GM12872 (cell line): ENCODE results near the gene RSF1.

Experiments used
- TF ChIP-seq, protein P1 (sequence below): IDR thresholded peaks from 3 replicates; pipeline ENCODE4 v1.5.1; 2011; ENCODE audit warnings: low read depth, mild to moderate bottlenecking, low read length, moderate library complexity; ENCODE audit not compliant: insufficient read depth

RSF1 gene, protein sequence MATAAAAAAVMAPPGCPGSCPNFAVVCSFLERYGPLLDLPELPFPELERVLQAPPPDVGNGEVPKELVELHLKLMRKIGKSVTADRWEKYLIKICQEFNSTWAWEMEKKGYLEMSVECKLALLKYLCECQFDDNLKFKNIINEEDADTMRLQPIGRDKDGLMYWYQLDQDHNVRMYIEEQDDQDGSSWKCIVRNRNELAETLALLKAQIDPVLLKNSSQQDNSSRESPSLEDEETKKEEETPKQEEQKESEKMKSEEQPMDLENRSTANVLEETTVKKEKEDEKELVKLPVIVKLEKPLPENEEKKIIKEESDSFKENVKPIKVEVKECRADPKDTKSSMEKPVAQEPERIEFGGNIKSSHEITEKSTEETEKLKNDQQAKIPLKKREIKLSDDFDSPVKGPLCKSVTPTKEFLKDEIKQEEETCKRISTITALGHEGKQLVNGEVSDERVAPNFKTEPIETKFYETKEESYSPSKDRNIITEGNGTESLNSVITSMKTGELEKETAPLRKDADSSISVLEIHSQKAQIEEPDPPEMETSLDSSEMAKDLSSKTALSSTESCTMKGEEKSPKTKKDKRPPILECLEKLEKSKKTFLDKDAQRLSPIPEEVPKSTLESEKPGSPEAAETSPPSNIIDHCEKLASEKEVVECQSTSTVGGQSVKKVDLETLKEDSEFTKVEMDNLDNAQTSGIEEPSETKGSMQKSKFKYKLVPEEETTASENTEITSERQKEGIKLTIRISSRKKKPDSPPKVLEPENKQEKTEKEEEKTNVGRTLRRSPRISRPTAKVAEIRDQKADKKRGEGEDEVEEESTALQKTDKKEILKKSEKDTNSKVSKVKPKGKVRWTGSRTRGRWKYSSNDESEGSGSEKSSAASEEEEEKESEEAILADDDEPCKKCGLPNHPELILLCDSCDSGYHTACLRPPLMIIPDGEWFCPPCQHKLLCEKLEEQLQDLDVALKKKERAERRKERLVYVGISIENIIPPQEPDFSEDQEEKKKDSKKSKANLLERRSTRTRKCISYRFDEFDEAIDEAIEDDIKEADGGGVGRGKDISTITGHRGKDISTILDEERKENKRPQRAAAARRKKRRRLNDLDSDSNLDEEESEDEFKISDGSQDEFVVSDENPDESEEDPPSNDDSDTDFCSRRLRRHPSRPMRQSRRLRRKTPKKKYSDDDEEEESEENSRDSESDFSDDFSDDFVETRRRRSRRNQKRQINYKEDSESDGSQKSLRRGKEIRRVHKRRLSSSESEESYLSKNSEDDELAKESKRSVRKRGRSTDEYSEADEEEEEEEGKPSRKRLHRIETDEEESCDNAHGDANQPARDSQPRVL (N-terminal part only)

DNA sequence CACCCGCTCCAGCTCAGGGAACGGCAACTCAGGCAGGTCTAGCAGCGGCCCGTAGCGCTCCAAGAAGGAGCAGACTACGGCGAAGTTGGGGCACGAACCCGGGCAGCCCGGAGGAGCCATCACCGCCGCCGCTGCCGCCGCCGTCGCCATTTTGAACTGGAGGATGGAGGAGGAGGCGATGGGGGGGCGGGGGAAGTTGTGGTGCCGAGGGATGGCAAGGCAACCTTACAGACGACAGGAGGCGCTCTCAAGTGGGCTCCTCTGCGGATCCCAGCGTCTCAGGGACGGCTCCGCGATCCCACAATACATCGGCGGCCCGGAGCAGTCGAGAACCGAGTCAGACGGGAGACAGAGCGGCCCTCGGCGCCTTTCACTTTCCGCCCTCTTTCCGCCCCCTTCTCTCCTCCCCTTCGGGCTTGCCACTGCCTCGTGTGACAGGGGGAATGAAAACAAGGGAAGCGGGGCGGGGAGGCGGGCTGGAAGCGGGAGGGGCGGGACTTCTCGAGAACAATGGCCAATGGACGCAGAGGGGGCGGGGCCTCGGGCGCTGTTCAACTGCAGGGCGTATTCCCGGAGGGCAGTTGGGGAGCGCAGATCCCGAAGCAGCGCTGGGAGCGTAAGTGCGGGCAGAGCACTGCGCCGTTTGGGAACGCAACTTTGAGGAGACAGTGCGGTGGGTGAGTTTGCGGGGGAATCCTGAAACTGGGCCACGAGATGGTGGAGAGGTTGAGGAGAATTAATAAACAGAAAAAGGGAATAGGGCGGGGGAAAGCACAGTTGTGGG is at the start of gene RSF1, which contains the start of gene AAMDC:
TSS of gene RSF1 (minus strand) at position 158 of the 784 bp plus-strand sequence. CDS start at position 150, 8 bp downstream.
TSS of gene AAMDC (plus strand) at position 580 of the 784 bp plus-strand sequence. CDS start 21,353 bp downstream, outside the sequence.
- TF ChIP-seq, protein P1, sequence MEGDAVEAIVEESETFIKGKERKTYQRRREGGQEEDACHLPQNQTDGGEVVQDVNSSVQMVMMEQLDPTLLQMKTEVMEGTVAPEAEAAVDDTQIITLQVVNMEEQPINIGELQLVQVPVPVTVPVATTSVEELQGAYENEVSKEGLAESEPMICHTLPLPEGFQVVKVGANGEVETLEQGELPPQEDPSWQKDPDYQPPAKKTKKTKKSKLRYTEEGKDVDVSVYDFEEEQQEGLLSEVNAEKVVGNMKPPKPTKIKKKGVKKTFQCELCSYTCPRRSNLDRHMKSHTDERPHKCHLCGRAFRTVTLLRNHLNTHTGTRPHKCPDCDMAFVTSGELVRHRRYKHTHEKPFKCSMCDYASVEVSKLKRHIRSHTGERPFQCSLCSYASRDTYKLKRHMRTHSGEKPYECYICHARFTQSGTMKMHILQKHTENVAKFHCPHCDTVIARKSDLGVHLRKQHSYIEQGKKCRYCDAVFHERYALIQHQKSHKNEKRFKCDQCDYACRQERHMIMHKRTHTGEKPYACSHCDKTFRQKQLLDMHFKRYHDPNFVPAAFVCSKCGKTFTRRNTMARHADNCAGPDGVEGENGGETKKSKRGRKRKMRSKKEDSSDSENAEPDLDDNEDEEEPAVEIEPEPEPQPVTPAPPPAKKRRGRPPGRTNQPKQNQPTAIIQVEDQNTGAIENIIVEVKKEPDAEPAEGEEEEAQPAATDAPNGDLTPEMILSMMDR: peak; percentile 73

DNA sequence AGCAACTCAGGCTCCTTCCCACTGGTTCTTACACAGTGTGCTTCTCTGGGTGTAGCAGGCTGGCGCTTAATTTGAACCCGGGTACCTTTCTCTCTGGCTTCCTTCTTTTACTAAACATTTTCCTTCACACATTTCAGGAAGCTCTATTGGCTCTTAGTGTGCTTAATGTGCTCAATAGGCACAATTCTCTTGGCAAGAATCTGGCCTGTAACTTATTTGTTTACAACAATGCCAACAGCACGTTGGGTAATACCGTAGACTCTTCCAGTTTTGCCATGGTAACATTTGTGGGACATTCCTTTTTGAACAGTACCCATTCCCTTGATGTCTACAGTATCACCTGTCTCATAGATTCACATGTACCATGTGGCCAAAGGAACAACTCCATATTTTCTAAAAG is 48.2 kb upstream of the RSF1 start:
- TF ChIP-seq, protein P1: no peak

DNA sequence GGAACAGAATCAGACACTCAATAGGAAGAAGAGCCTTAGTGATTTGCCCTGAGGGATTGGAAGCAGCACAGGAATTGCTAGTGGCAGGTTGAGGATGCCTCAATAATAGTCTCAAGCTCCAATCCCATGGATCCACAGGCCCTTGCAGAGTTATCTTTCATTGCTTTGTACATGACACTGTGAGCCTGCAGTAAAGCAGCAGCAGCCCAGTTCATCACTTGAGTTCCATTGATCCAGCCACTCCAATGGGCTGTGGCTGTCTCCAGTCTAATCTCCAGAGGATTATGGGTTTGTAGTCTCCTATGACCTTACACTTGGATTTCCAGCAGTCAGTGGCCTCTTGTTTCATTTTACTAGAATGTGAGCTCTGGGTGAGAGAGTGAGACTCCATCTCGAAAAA is 45.8 kb upstream of the RSF1 start:
- TF ChIP-seq, protein P1: no peak

DNA sequence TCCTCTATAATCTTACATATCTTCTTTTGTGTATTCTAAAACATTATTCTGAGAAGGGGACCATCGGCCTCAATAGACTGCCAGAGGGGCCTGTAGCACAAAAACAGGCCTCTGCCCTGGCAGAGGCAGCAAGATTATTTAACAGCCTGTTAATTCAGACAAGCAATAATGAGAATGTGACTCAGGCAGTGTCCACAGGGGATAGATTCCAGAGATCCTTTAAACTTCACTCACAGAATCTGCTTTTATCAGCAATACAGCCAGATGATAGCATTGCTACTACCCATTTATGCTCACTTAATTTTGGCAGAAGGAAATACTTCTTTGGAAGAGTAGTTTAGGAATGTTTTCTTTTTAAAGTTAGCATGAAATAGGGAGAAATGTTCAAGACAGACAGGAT is 45.3 kb upstream of the RSF1 start:
- TF ChIP-seq, protein P1: no peak

DNA sequence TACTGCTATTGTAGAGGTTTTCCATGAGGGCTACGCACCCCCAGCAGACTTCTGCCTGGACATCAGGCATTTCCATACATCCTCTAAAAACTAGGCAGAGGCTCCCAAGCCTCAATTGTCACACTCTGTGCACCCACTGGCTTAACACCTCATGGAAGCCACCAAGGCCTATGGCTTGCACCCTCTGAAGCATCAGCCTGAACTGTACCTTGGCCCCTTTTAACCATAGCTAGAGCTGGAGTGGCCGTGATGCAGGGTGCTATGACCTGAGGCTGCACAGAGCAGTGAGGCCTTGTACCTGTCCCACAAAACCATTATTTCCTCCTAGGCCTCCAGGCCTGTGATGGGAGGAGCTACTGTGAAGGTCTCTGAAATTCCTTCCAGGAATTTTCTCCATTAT is 34.3 kb upstream of the RSF1 start:
- TF ChIP-seq, protein P1: no peak

DNA sequence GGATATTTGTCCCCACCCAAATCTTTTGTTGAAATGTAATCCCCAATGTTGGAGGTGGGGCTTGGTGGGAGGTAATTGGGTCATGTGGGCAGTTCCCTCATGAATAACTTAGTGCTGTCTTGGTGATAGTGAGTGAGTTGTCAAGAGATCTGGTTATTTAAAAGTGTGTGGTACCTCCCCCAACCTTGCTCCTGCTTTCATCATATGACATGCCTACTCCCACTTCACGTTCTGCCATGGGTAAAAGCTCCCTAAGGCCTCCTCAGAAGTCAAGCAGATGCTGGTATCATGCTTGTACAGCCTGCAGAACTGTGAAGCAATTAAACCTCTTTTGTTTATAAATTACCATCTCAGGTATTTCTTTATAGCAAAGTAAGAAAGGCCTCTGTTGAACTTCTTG is 31.0 kb upstream of the RSF1 start:
- TF ChIP-seq, protein P1: no peak
